H9 (cell line): Measurements from ENCODE around the gene SLX4IP. TPM values are rescaled to one million over a fixed set of nuclear protein-coding genes. Genes with fewer than 3 reads are reported as not detected.
A peak's percentile ranks its signal among the peaks of the same experiment; 100 is the strongest.

Source experiments
- DNase-seq: peaks from one replicate; pipeline ENCODE4 v3.0.0-alpha.2; 2017
- H2AFZ ChIP-seq: one replicate; pipeline ENCODE4 v1.6.1; 2013; ENCODE audit warnings: mild to moderate bottlenecking, low read length, control low read depth, moderate library complexity
- H2AK5ac ChIP-seq: 2 replicates; pipeline ENCODE4 v1.6.1; 2013; ENCODE audit warnings: low read length, control low read depth, mixed read lengths; ENCODE audit not compliant: insufficient read length
- H2BK120ac ChIP-seq: one replicate; pipeline ENCODE4 v1.6.1; 2013; ENCODE audit warnings: low read depth, mild to moderate bottlenecking, low read length, control low read depth, inconsistent platforms; ENCODE audit not compliant: poor library complexity, severe bottlenecking
- H2BK12ac ChIP-seq: 2 replicates; pipeline ENCODE4 v1.6.1; 2013; ENCODE audit warnings: low read length, control low read depth, mixed read lengths, low read depth; ENCODE audit not compliant: insufficient read length
- H2BK15ac ChIP-seq: 2 replicates; pipeline ENCODE4 v1.6.1; 2013; ENCODE audit warnings: low read depth, low read length, control low read depth
- H2BK20ac ChIP-seq: one replicate; pipeline ENCODE4 v1.6.1; 2013; ENCODE audit warnings: low read depth, mild to moderate bottlenecking, low read length, control low read depth, inconsistent platforms; ENCODE audit not compliant: poor library complexity, severe bottlenecking
- H2BK5ac ChIP-seq: 2 replicates; pipeline ENCODE4 v1.6.1; 2013; ENCODE audit warnings: low read length, control low read depth, mixed read lengths; ENCODE audit not compliant: insufficient read length
- H3K14ac ChIP-seq: 2 replicates; pipeline ENCODE4 v1.6.1; 2013; ENCODE audit warnings: low read length, control low read depth; ENCODE audit not compliant: insufficient read depth
- H3K18ac ChIP-seq: 2 replicates; pipeline ENCODE4 v1.6.1; 2013; ENCODE audit warnings: low read depth, mild to moderate bottlenecking, mixed read lengths, low read length, control low read depth; ENCODE audit not compliant: insufficient read length
- H3K23ac ChIP-seq: 2 replicates; pipeline ENCODE4 v1.6.1; 2013; ENCODE audit warnings: low read length, control low read depth, mixed read lengths, low read depth; ENCODE audit not compliant: insufficient read length
- H3K23me2 ChIP-seq: 2 replicates; pipeline ENCODE4 v1.6.1; 2013; ENCODE audit warnings: low read depth, mild to moderate bottlenecking, mixed read lengths, low read length, control low read depth; ENCODE audit not compliant: insufficient read length, poor library complexity, severe bottlenecking
- H3K27ac ChIP-seq: 2 replicates; pipeline ENCODE4 v1.5.1; 2013; ENCODE audit warnings: low read length, control low read depth, mixed read lengths, low read depth; ENCODE audit not compliant: insufficient read length
- H3K27me3 ChIP-seq: 2 replicates; pipeline ENCODE4 v1.6.1; 2013; ENCODE audit warnings: low read length, control low read depth, inconsistent platforms; ENCODE audit not compliant: insufficient read depth
- H3K4ac ChIP-seq: 2 replicates; pipeline ENCODE4 v1.6.1; 2013; ENCODE audit warnings: low read depth, mild to moderate bottlenecking, control low read depth, inconsistent platforms, low read length, moderate library complexity
- H3K4me1 ChIP-seq: 2 replicates; pipeline ENCODE4 v1.6.1; 2013; ENCODE audit warnings: low read length, control low read depth, inconsistent platforms; ENCODE audit not compliant: insufficient read depth
- H3K4me2 ChIP-seq: 2 replicates; pipeline ENCODE4 v1.6.1; 2013; ENCODE audit warnings: low read length, control low read depth, mixed read lengths; ENCODE audit not compliant: insufficient read length, insufficient read depth
- H3K56ac ChIP-seq: 2 replicates; pipeline ENCODE4 v1.6.1; 2013; ENCODE audit warnings: low read depth, mild to moderate bottlenecking, mixed read lengths, low read length, control low read depth; ENCODE audit not compliant: insufficient read length
- H3K79me1 ChIP-seq: 2 replicates; pipeline ENCODE4 v1.6.1; 2013; ENCODE audit warnings: low read depth, mild to moderate bottlenecking, moderate library complexity, low read length, control low read depth, inconsistent platforms; ENCODE audit not compliant: insufficient read depth, poor library complexity, severe bottlenecking
- H3K79me2 ChIP-seq: 2 replicates; pipeline ENCODE4 v1.6.1; 2013; ENCODE audit warnings: low read length, control low read depth, inconsistent platforms; ENCODE audit not compliant: insufficient read depth
- H3K9ac ChIP-seq: 2 replicates; pipeline ENCODE4 v1.6.1; 2013; ENCODE audit warnings: low read length, control low read depth, mixed read lengths; ENCODE audit not compliant: insufficient read length; ENCODE audit errors: extremely low read depth
- H3K9me3 ChIP-seq: one replicate; pipeline ENCODE4 v1.6.1; 2013; ENCODE audit warnings: low read depth, low read length, inconsistent platforms; ENCODE audit not compliant: control insufficient read depth
- H3T11ph ChIP-seq: one replicate; pipeline ENCODE4 v1.6.1; 2013; ENCODE audit warnings: mild to moderate bottlenecking, low read length, control low read depth, inconsistent platforms
- H4K20me1 ChIP-seq: one replicate; pipeline ENCODE4 v1.6.1; 2013; ENCODE audit not compliant: control insufficient read depth, insufficient read length, insufficient read depth
- H4K5ac ChIP-seq: 2 replicates; pipeline ENCODE4 v1.6.1; 2013; ENCODE audit warnings: low read depth, mild to moderate bottlenecking, mixed read lengths, low read length, control low read depth; ENCODE audit not compliant: insufficient read length
- H4K8ac ChIP-seq: replicated peaks from 2 replicates; pipeline ENCODE4 v1.6.1; 2013; ENCODE audit warnings: low read length, control low read depth, mixed read lengths, low read depth; ENCODE audit not compliant: insufficient read length
- H4K91ac ChIP-seq: 2 replicates; pipeline ENCODE4 v1.6.1; 2013; ENCODE audit warnings: low read depth, mild to moderate bottlenecking, moderate library complexity, mixed read lengths, low read length, control low read depth; ENCODE audit not compliant: insufficient read length
- H3K27ac Mint-ChIP-seq, 3 experiments: 2 replicates in 2 of 3; 3 replicates in 1 of 3; pipeline ENCODE4 v1.8.0; 2020 to 2021; ENCODE audit warnings: mixed read lengths in 3 of 3, mild to moderate bottlenecking in 1 of 3, moderate library complexity in 1 of 3
- H3K27me3 Mint-ChIP-seq: 2 replicates; pipeline ENCODE4 v1.8.0; 2021; ENCODE audit warnings: low read depth, mild to moderate bottlenecking, moderate library complexity, mixed read lengths
- H3K36me3 Mint-ChIP-seq, 3 experiments: 2 replicates in 2 of 3; 3 replicates in 1 of 3; pipeline ENCODE4 v1.8.0; 2020 to 2021; ENCODE audit warnings: low read depth in 3 of 3, mixed read lengths in 3 of 3; ENCODE audit not compliant: insufficient read depth in 1 of 3
- H3K4me1 Mint-ChIP-seq, 2 experiments: 2 replicates each; pipeline ENCODE4 v1.8.0; 2020; ENCODE audit warnings: mixed read lengths in 2 of 2
- H3K4me3 Mint-ChIP-seq, 2 experiments: 2 replicates in 1 of 2; 3 replicates in 1 of 2; pipeline ENCODE4 v1.8.0; 2020 to 2021; ENCODE audit warnings: mild to moderate bottlenecking in 2 of 2, mixed read lengths in 2 of 2, moderate library complexity in 1 of 2
- H3K9me3 Mint-ChIP-seq, 2 experiments: 2 replicates in 1 of 2; 3 replicates in 1 of 2; pipeline ENCODE4 v1.8.0; 2020; ENCODE audit warnings: mild to moderate bottlenecking in 2 of 2, mixed read lengths in 2 of 2, moderate library complexity in 1 of 2
- CTCF ChIP-seq: fragments of 200-600 bp; sonication (generic); conservative IDR thresholded peaks from 3 replicates; pipeline ENCODE4 v1.8.0; 2021; ENCODE audit warnings: antibody characterized with exemption, mild to moderate bottlenecking
- whole genome bisulfite sequencing: extraction: QIAGEN DNeasy Blood & Tissue Kit; methylation state at CpG from one replicate; pipeline ENCODE4 v1.1.7; 2013; ENCODE audit warnings: missing lambda C conversion rate, low lambda C conversion rate, mixed read lengths; ENCODE audit not compliant: insufficient read length; ENCODE audit errors: extremely low coverage; 5-methylcytosine and 5-hydroxymethylcytosine counted together
- total RNA-seq: library from RNA; stranded (reverse); gene quantifications from 2 replicates; pipeline ENCODE4 v1.2.1, GENCODE V29; 2021

Gene SLX4IP
- total RNA-seq, 1 experiment from 2014 or later: 7.9 TPM

GRCh38 chr20:10522328-10522727 is 87.2 kb downstream of the SLX4IP start:
- Histone ChIP-seq H4K91ac (no peak overlapping the region), H3K79me1 (no peaks in the 10 kb centered on the region), H4K20me1 (no peaks in the 10 kb centered on the region), H2AK5ac (no peak overlapping the region), H3K27ac (no peak overlapping the region), H2BK15ac (no peak overlapping the region), H2BK12ac (no peak overlapping the region), H3K23me2 (no peaks in the 10 kb centered on the region), H3K14ac (no peak overlapping the region), H3K9me3 (no peaks in the 10 kb centered on the region), H3K18ac (no peak overlapping the region), H3K4ac (no peak overlapping the region), H2AFZ (no peak overlapping the region), H2BK20ac (no peak overlapping the region), H3K23ac (no peak overlapping the region), H4K5ac (no peak overlapping the region), H3K4me1 (peaks cover 6% of the 10 kb centered on the region; the same call in 1 of the 2 replicates), H2BK120ac (no peak overlapping the region), H4K8ac (no peak overlapping the region), H2BK5ac (no peak overlapping the region), H3K27me3 (no peaks in the 10 kb centered on the region), H3K56ac (no peak overlapping the region), H3T11ph (no peak overlapping the region), H3K9ac (no peak overlapping the region), H3K79me2 (0 out of 2 replicates have a peak, but pooled peaks cover 2% of the 10 kb centered on the region), H3K4me2 (no peak overlapping the region)
- no peak for TF ChIP-seq CTCF
- Mint-ChIP-seq H3K4me1 (peaks cover 49 to 53% of the 10 kb centered on the region in 2 experiments), H3K27me3 (no peaks in the 10 kb centered on the region), H3K9me3 (no peaks in the 10 kb centered on the region), H3K4me3 (no peak overlapping the region), H3K27ac (peak overlapping the region in 1 of 3 experiments; percentile 21; a peak in 1 of 7 replicates), H3K36me3 (no peaks in the 10 kb centered on the region)
- no CpG with 5 or more reads among the region's 8 CpGs for WGBS
- no peak for DNase-seq
